GM12865 (cell line): ENCODE measurements around the gene B4GALT3.

Experiments used
- DNase-seq: peaks from one replicate; pipeline ENCODE4 v3.0.0; 2010; ENCODE audit warnings: low read depth
- H3K4me3 ChIP-seq: 2 replicates; pipeline ENCODE4 v1.5.1; 2011; ENCODE audit warnings: mild to moderate bottlenecking, low read depth, low read length, control low read depth
- TF ChIP-seq, protein P1 (sequence below): IDR thresholded peaks from 2 replicates; pipeline ENCODE4 v1.5.1; 2011; ENCODE audit warnings: low read length, control low read depth, low read depth, inconsistent platforms; ENCODE audit not compliant: insufficient read depth; ENCODE audit errors: missing control alignments

B4GALT3 gene

DNA sequence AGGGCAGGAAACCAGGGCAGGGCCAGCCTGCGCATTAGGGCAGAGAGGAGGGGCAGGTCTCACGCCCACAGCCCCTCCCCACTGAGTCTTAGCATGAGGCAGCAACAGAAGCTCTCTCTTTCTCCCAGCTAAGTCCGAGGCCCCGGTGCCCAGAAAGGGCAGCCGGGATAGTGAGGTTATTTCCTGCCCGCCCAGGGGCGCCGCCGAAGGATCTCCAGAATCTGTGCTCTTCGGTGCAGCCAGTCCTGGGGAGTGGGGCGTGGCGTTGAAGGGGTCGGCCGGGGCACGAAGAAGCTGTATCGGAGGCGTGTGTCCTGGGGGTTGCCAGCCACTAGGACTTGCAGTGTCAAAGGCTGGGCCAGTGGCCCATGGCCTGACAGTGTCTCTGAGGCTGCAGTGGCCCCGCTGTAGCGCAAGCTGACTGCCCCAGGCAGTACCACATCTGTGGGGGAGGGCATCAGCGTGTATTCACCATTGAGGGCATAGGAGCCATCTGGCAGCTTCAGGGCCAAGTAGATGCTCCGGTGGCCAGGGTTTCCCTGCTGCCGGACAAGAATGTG lies 13.7 kb upstream of the B4GALT3 start:
- no peak overlapping the region for H3K4me3 ChIP-seq
- no peak for DNase-seq
- TF ChIP-seq, protein P1, sequence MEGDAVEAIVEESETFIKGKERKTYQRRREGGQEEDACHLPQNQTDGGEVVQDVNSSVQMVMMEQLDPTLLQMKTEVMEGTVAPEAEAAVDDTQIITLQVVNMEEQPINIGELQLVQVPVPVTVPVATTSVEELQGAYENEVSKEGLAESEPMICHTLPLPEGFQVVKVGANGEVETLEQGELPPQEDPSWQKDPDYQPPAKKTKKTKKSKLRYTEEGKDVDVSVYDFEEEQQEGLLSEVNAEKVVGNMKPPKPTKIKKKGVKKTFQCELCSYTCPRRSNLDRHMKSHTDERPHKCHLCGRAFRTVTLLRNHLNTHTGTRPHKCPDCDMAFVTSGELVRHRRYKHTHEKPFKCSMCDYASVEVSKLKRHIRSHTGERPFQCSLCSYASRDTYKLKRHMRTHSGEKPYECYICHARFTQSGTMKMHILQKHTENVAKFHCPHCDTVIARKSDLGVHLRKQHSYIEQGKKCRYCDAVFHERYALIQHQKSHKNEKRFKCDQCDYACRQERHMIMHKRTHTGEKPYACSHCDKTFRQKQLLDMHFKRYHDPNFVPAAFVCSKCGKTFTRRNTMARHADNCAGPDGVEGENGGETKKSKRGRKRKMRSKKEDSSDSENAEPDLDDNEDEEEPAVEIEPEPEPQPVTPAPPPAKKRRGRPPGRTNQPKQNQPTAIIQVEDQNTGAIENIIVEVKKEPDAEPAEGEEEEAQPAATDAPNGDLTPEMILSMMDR, result no peak

DNA sequence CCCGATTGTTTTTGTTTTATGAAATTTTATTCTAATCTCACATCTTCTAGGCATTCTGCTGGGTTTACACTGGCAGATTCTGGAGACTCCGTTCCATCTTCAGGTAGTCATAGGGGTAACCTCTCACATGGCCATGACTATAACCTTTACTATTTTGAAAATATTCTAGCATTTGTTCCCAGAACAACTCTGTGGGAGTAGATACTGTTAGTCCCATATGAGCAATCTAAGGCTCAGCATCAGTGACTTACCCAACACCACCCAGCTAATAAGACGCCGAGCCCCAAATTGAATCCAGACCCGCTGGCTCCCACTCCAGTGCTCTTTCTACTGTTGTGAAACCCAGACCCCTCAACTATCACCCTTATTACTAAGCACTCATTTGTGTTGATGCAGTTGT lies 11.7 kb upstream of the B4GALT3 start:
- DNase-seq, result no peak
- no peak overlapping the region for H3K4me3 ChIP-seq
- TF ChIP-seq, protein P1, result no peak

- TF ChIP-seq, protein P1, result no peak
- no peak for DNase-seq
- no peak overlapping the region for H3K4me3 ChIP-seq
These were observed 11.1 kb upstream of the B4GALT3 start for GRCh38 chr1:161188381-161188780.

DNA sequence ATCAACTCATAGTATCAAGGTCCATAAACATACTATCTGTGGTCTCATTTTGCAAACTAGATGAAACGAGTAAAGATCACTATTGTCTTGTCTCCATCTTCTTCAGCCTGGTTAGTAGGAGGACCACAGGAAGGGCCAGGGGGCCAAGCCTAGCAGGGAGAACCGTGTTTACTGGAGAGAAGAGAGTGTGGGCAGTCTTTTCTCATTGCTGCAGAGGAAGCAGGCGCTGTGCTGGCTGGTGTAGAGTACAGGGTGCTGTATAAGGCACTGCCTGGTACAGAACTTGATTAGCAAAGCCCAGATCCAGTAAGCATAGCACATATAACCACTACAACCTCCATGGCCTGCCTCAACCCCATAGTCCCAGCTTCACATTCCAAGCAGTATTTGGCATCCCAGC lies 10.0 kb upstream of the B4GALT3 start:
- no peak overlapping the region for H3K4me3 ChIP-seq
- TF ChIP-seq, protein P1, result no peak
- DNase-seq, result no peak

DNA sequence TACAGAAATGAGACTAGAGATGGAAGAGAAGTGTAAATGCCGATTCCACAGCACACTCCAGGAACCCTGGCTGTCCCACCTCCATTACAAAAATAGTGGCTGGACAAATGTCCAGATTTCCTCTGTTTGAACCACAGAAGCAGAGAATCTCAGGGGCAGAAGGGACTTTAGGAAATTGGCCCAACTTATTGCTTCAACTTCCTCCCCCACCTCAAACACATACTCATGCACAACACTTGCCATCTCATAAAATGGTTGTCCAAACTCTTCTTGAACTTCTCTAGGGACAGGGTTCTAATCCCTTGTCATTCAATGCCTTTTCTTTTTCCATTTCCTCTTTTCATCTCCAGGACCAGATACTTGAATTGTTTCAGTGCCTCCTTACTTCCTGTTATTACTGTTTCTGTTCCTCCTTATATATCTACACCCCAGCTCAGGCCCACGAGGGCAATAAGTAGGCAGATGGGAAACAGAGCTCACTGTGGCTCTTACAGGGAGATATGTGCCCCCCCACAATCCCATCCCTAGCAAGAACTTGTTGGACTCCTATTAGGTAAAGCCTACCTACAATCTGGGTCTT lies 8.5 kb upstream of the B4GALT3 start:
- TF ChIP-seq, protein P1, result no peak
- peak overlapping the region; percentile 45 for H3K4me3 ChIP-seq
- DNase-seq, result peak; percentile 70

GRCh38 chr1:161185282-161185682 lies 8.0 kb upstream of the B4GALT3 start:
- DNase-seq, result peak; percentile 97
- peak overlapping the region; percentile 63 for H3K4me3 ChIP-seq
- TF ChIP-seq, protein P1, result no peak

- TF ChIP-seq, protein P1, result no peak
- peak overlapping the region; percentile 21 for H3K4me3 ChIP-seq
- DNase-seq, result peak; percentile 89
These were observed 4.9 kb upstream of the B4GALT3 start for GRCh38 chr1:161182214-161182613.
